ENCODE measurements around the gene AJAP1. TPM values are rescaled to one million over a fixed set of nuclear protein-coding genes. Genes with fewer than 3 reads are reported as not detected.

Gene AJAP1
- total RNA-seq, 1 experiment from 2014 or later, result not detected

- POLR2A ChIA-PET, result no interaction called here
These were observed 38.9 kb downstream of the AJAP1 start for GRCh38 chr1:4693331-4693730.

GRCh38 chr1:4693891-4694290 lies 39.5 kb downstream of the AJAP1 start:
- TF ChIP-seq POLR2AphosphoS5 (IDR thresholded peaks at IDR 0.05; ENCODE audit: low read depth, low read length) (no peak), TCF7L2 (IDR thresholded peaks at IDR 0.05; ENCODE audit: low read depth, low read length) (no peak), SIN3A (IDR thresholded peaks at IDR 0.05; ENCODE audit: borderline replicate concordance, insufficient read depth, low read depth, low read length) (no peak), REST (IDR thresholded peaks at IDR 0.05; ENCODE audit: insufficient read depth in 1 of 2, low read depth in 2 of 2, low read length in 1 of 2) (no peak)
- TF ChIP-seq, protein P1, sequence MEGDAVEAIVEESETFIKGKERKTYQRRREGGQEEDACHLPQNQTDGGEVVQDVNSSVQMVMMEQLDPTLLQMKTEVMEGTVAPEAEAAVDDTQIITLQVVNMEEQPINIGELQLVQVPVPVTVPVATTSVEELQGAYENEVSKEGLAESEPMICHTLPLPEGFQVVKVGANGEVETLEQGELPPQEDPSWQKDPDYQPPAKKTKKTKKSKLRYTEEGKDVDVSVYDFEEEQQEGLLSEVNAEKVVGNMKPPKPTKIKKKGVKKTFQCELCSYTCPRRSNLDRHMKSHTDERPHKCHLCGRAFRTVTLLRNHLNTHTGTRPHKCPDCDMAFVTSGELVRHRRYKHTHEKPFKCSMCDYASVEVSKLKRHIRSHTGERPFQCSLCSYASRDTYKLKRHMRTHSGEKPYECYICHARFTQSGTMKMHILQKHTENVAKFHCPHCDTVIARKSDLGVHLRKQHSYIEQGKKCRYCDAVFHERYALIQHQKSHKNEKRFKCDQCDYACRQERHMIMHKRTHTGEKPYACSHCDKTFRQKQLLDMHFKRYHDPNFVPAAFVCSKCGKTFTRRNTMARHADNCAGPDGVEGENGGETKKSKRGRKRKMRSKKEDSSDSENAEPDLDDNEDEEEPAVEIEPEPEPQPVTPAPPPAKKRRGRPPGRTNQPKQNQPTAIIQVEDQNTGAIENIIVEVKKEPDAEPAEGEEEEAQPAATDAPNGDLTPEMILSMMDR (IDR thresholded peaks at IDR 0.05), result no peak
- no peaks in the 10 kb centered on the region for H3K27me3 ChIP-seq (ENCODE audit: control insufficient read depth, insufficient read depth, low read length)
- H3K9me3 ChIP-seq (ENCODE audit: control insufficient read depth, insufficient read depth, low read depth, low read length), result no peaks in the 10 kb centered on the region
- DNase-seq (ENCODE audit: low read depth, low spot score) (no peak), ATAC-seq (no peak)
- CTCF ChIA-PET, result no interaction called here
- no peak overlapping the region for H3K27ac ChIP-seq (ENCODE audit: low read length)
- BruUV-seq (replicated peaks), result no TSS peak
- H3K36me3 ChIP-seq (ENCODE audit: control insufficient read depth, insufficient read depth, low read length), result no peaks in the 10 kb centered on the region
- in situ Hi-C loops (cut with HindIII; ENCODE audit: low pct_unique_long_range_greater_than_20kb, low sequenced_read_pairs) (no loop called here), intact Hi-C loops (cut with micrococcal nuclease; ENCODE audit: unreplicated experiment) (no loop called here)
- POLR2A ChIA-PET, result no interaction called here
- H3K4me3 ChIP-seq (ENCODE audit: low read depth in 2 of 2, low read length in 2 of 2), result no peak overlapping the region
- no peaks in the 10 kb centered on the region for H3K4me1 ChIP-seq (ENCODE audit: control insufficient read depth, insufficient read depth, low read length)

More at GRCh38 chr1:4693331-4693730, 38.9 kb downstream of the AJAP1 start:
- Histone ChIP-seq H3K27me3 (ENCODE audit: control insufficient read depth, insufficient read depth, low read length) (no peaks in the 10 kb centered on the region), H3K4me3 (ENCODE audit: low read depth in 2 of 2, low read length in 2 of 2) (no peak overlapping the region), H3K36me3 (ENCODE audit: control insufficient read depth, insufficient read depth, low read length) (no peaks in the 10 kb centered on the region), H3K4me1 (ENCODE audit: control insufficient read depth, insufficient read depth, low read length) (no peaks in the 10 kb centered on the region), H3K9me3 (ENCODE audit: control insufficient read depth, insufficient read depth, low read depth, low read length) (no peaks in the 10 kb centered on the region), H3K27ac (ENCODE audit: low read length) (no peak overlapping the region)
- TF ChIP-seq SIN3A (IDR thresholded peaks at IDR 0.05; ENCODE audit: borderline replicate concordance, insufficient read depth, low read depth, low read length) (no peak), TCF7L2 (IDR thresholded peaks at IDR 0.05; ENCODE audit: low read depth, low read length) (no peak), POLR2AphosphoS5 (IDR thresholded peaks at IDR 0.05; ENCODE audit: low read depth, low read length) (no peak), REST (IDR thresholded peaks at IDR 0.05; ENCODE audit: insufficient read depth in 1 of 2, low read depth in 2 of 2, low read length in 1 of 2) (no peak)
- TF ChIP-seq, protein P1 (IDR thresholded peaks at IDR 0.05), result no peak
- intact Hi-C loops (cut with micrococcal nuclease; ENCODE audit: unreplicated experiment) (no loop called here), in situ Hi-C loops (cut with HindIII; ENCODE audit: low pct_unique_long_range_greater_than_20kb, low sequenced_read_pairs) (no loop called here)
- no TSS peak for BruUV-seq (replicated peaks)
- CTCF ChIA-PET, result no interaction called here
- no peak for DNase-seq (ENCODE audit: low read depth, low spot score)
- ATAC-seq, result no peak

All from Panc1 (cell line).